PC-9 (cell line): Measurements from ENCODE around the gene HCN1.

Source experiments
- EZH2 ChIP-seq: fragments of 200-600 bp; sonication (generic); IDR thresholded peaks from 2 replicates; pipeline ENCODE4 v1.8.0; 2017; ENCODE audit warnings: antibody characterized with exemption, low read depth
- TF ChIP-seq, protein P1 (sequence below): fragments of 200-600 bp; sonication (generic); conservative IDR thresholded peaks from 2 replicates; pipeline ENCODE4 v1.6.1; 2017; ENCODE audit warnings: mixed run types, antibody characterized with exemption, mild to moderate bottlenecking, moderate library complexity

DNA sequence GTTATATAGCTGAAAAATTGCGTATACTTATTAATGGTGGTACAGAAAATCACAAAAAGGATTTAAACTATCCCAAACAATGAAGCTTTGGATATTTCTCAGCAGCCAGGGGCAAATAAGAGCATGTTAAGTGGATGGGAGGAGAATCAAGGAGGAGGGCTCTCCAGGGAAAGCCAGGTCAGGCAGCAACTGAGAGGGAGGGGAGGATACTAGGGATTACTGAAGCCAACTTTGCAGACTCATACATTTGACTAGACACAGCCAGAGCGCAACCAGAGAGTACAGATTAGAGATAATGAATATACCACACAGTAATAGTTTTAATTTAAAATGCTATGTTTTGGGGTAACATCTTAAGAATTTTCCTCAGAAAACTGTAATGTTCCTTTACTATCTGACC is 360.2 kb downstream of the HCN1 start:
- TF ChIP-seq, protein P1, sequence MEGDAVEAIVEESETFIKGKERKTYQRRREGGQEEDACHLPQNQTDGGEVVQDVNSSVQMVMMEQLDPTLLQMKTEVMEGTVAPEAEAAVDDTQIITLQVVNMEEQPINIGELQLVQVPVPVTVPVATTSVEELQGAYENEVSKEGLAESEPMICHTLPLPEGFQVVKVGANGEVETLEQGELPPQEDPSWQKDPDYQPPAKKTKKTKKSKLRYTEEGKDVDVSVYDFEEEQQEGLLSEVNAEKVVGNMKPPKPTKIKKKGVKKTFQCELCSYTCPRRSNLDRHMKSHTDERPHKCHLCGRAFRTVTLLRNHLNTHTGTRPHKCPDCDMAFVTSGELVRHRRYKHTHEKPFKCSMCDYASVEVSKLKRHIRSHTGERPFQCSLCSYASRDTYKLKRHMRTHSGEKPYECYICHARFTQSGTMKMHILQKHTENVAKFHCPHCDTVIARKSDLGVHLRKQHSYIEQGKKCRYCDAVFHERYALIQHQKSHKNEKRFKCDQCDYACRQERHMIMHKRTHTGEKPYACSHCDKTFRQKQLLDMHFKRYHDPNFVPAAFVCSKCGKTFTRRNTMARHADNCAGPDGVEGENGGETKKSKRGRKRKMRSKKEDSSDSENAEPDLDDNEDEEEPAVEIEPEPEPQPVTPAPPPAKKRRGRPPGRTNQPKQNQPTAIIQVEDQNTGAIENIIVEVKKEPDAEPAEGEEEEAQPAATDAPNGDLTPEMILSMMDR, result no peak
- TF ChIP-seq EZH2, result no peak
